ENCODE measurements around the gene RBM17.

DNA sequence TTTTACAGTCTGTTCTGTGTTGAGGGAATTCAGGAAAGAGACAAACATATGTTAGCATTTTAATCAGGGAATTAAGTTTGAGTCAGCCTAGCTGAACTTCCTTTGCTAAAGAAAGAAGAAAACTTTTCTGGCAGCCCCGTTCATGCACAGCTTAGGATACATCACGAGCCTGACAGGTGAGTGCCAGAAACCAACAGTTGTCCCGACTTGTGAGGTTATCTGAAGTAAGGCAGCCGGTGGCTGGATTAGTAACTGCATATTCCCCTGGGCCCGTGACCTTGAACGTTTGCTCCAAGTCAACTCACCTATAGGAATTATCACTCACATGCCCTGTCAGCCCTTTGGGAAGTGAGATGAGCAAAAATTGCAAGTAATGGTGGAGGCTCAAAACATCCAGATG is 24.1 kb downstream of the RBM17 start:
- TF ChIP-seq, protein P1, sequence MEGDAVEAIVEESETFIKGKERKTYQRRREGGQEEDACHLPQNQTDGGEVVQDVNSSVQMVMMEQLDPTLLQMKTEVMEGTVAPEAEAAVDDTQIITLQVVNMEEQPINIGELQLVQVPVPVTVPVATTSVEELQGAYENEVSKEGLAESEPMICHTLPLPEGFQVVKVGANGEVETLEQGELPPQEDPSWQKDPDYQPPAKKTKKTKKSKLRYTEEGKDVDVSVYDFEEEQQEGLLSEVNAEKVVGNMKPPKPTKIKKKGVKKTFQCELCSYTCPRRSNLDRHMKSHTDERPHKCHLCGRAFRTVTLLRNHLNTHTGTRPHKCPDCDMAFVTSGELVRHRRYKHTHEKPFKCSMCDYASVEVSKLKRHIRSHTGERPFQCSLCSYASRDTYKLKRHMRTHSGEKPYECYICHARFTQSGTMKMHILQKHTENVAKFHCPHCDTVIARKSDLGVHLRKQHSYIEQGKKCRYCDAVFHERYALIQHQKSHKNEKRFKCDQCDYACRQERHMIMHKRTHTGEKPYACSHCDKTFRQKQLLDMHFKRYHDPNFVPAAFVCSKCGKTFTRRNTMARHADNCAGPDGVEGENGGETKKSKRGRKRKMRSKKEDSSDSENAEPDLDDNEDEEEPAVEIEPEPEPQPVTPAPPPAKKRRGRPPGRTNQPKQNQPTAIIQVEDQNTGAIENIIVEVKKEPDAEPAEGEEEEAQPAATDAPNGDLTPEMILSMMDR (IDR thresholded peaks at IDR 0.05) = no peak
- TF ChIP-seq ZFX (IDR thresholded peaks at IDR 0.05; ENCODE audit: borderline replicate concordance) = no peak

Measured in 22Rv1 (cell line).